ENCODE measurements around the gene NAT16. TPM values are rescaled to one million over a fixed set of nuclear protein-coding genes. Genes with fewer than 3 reads are reported as not detected.

NAT16 gene
- polyA plus RNA-seq, 1 of the 3 experiments (the other 2 are of a cell fraction) = 0.64 TPM

DNA sequence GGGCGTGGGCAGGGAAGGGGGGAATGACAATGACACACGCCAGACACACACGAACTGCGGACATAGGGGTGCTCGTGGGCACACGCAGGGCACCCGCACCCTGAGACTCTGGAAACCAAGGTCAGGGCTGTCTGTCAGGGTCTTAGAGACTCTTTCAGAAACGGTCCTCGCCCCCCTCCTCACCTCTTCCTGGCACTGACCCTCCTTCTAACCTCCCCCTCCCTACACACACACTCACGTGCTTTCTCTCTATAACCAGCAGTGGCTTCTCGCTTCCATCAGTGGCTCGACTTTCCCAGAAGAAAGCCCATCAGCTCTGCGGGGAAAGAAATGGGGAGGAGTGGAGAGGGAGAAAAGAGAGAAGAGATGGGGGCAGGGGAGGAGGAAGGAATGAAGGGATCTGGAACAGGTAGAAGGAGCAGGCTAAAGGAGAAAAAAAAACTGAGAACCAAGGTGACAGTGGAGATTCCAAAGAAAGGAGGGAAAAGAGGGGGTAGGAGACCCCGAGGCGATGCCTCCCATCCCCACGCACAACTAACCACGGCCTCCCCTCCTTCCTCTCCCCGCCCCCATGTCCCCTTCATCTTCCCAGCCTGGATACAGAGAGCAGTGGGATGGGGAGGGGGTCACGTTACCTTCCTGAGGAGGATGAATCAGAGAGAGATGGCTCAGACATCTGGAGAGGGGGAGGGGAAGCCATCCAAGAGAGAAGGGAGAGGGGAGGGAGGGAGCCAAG, 13.0 kb downstream of the NAT16 start:
- WGBS (ENCODE audit: low lambda C conversion rate) = 2% methylated on average over 19 of the region's 19 CpGs
- peak; percentile 2; the same call in 1 of the 2 replicates for TF ChIP-seq TAF1 (IDR thresholded peaks at IDR 0.05; ENCODE audit: borderline replicate concordance, low read depth, low read length)
- no peak for TF ChIP-seq RAD21 (IDR thresholded peaks at IDR 0.05; ENCODE audit: low read length)
- TF ChIP-seq FOSL2 (IDR thresholded peaks at IDR 0.05; ENCODE audit: borderline replicate concordance, low read depth) = peak; percentile 73; the same call in 1 of the 2 replicates
- peak; percentile 93 for TF ChIP-seq CHD2 (IDR thresholded peaks at IDR 0.05; ENCODE audit: low read length, partially characterized antibody)
- TF ChIP-seq TCF12 (IDR thresholded peaks at IDR 0.05) = peak; percentile 90
- TF ChIP-seq NFIC (IDR thresholded peaks at IDR 0.05; ENCODE audit: borderline replicate concordance) = no peak
- TF ChIP-seq, protein P1, sequence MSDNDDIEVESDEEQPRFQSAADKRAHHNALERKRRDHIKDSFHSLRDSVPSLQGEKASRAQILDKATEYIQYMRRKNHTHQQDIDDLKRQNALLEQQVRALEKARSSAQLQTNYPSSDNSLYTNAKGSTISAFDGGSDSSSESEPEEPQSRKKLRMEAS (IDR thresholded peaks at IDR 0.05; ENCODE audit: low read depth) = peak; percentile 42; the same call in 1 of the 2 replicates
- TF ChIP-seq EP300 (IDR thresholded peaks at IDR 0.05; ENCODE audit: borderline replicate concordance in 1 of 2, low read depth in 1 of 2, low read length in 1 of 2) = peak in 1 of 2 experiments; percentile 40; a peak in 2 of 4 replicates
- peak; percentile 46; the same call in 1 of the 2 replicates for TF ChIP-seq SIN3A (IDR thresholded peaks at IDR 0.05; ENCODE audit: borderline replicate concordance, low read depth, low read length)
- TF ChIP-seq, protein P2, sequence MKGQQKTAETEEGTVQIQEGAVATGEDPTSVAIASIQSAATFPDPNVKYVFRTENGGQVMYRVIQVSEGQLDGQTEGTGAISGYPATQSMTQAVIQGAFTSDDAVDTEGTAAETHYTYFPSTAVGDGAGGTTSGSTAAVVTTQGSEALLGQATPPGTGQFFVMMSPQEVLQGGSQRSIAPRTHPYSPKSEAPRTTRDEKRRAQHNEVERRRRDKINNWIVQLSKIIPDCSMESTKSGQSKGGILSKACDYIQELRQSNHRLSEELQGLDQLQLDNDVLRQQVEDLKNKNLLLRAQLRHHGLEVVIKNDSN (IDR thresholded peaks at IDR 0.05; ENCODE audit: borderline replicate concordance, low read depth) = peak; percentile 52; the same call in 1 of the 2 replicates
- TF ChIP-seq RCOR1 (IDR thresholded peaks at IDR 0.05; ENCODE audit: low read length) = peak; percentile 50; the same call in 1 of the 2 replicates
- TF ChIP-seq MXI1 (IDR thresholded peaks at IDR 0.05; ENCODE audit: low read depth, low read length) = peak; percentile 86
- no peak for TF ChIP-seq GATA2 (CRISPR knock-in tag; IDR thresholded peaks at IDR 0.05)
- peak; percentile 54; the same call in 1 of the 2 replicates for TF ChIP-seq POLR2AphosphoS5 (IDR thresholded peaks at IDR 0.05; ENCODE audit: low read depth, low read length)
- TF ChIP-seq, protein P3, sequence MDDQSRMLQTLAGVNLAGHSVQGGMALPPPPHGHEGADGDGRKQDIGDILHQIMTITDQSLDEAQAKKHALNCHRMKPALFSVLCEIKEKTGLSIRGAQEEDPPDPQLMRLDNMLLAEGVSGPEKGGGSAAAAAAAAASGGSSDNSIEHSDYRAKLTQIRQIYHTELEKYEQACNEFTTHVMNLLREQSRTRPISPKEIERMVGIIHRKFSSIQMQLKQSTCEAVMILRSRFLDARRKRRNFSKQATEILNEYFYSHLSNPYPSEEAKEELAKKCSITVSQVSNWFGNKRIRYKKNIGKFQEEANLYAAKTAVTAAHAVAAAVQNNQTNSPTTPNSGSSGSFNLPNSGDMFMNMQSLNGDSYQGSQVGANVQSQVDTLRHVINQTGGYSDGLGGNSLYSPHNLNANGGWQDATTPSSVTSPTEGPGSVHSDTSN (IDR thresholded peaks at IDR 0.05) = peak; percentile 51
- peak; percentile 58 for TF ChIP-seq JUND (IDR thresholded peaks at IDR 0.05)
- Histone ChIP-seq H3K4me1 (ENCODE audit: control insufficient read depth in 1 of 2, insufficient read depth in 2 of 2, low read depth in 1 of 2, low read length in 1 of 2) (peaks cover 36 to 69% of the 10 kb centered on the region in 2 experiments), H3K27me3 (ENCODE audit: insufficient read depth) (no peaks in the 10 kb centered on the region; the same call in 1 of the 2 replicates), H3K4me2 (peak overlapping the region; percentile 98), H3K9ac (no peak overlapping the region), H2AFZ (ENCODE audit: low read depth) (no peak overlapping the region), H3K4me3 (ENCODE audit: low read depth in 2 of 2, low read length in 1 of 2) (peak overlapping the region; percentile 23 to 25; a peak in 3 of 4 replicates), H3K79me2 (ENCODE audit: insufficient read depth) (no peaks in the 10 kb centered on the region), H3K36me3 (replicated peaks in 1 of 2; ENCODE audit: control insufficient read depth in 1 of 2, insufficient read depth in 2 of 2, low read length in 1 of 2) (peaks cover 0 to 3% of the 10 kb centered on the region in 2 experiments), H3K9me2 (no peaks in the 10 kb centered on the region), H3K9me3 (no peaks in the 10 kb centered on the region), H4K20me1 (ENCODE audit: insufficient read depth) (peaks cover 18% of the 10 kb centered on the region), H3F3A (replicated peaks; ENCODE audit: insufficient read depth) (peaks cover 40% of the 10 kb centered on the region), H3K27ac (ENCODE audit: low read depth in 2 of 2, low read length in 1 of 2) (peak overlapping the region; percentile 31 to 67; a peak in 3 of 4 replicates)
- DNase-seq = peak; percentile 78
- POLR2A ChIA-PET = interaction anchor here (0.6 to 3.0 kb wide), 3 partner anchors 11 to 78 kb away, joined by 4 to 43 read pairs (median 13); partner anchors contain the start of gene FIS1
- CTCF ChIA-PET = interaction anchor here (1.3 to 3.8 kb wide), 5 partner anchors 11 to 116 kb away, joined by 5 to 26 read pairs (median 17); partner anchors contain the start of gene FIS1

Measured in SK-N-SH (cell line).